ENCODE data around the gene PEAR1.
A peak's percentile ranks its signal among the peaks of the same experiment; 100 is the strongest.

DNA sequence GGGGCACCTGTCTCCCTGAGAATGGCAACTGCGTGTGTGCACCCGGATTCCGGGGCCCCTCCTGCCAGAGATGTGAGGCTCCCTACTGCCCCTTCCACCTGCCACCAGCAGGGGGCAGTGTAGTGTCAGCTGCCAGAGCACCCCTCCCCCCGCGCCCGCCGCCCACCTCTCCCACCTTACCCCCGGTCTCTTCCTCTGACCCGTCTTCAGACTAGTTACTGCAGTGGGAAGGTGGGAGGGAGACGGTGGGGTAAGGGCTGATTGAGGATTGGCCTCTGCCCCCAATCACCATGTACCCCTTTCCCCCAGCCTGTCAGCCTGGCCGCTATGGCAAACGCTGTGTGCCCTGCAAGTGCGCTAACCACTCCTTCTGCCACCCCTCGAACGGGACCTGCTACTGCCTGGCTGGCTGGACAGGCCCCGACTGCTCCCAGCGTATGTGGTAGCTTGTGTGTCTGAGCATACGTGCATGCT lies 16.8 kb downstream of the PEAR1 start:
- TF ChIP-seq, protein P1, sequence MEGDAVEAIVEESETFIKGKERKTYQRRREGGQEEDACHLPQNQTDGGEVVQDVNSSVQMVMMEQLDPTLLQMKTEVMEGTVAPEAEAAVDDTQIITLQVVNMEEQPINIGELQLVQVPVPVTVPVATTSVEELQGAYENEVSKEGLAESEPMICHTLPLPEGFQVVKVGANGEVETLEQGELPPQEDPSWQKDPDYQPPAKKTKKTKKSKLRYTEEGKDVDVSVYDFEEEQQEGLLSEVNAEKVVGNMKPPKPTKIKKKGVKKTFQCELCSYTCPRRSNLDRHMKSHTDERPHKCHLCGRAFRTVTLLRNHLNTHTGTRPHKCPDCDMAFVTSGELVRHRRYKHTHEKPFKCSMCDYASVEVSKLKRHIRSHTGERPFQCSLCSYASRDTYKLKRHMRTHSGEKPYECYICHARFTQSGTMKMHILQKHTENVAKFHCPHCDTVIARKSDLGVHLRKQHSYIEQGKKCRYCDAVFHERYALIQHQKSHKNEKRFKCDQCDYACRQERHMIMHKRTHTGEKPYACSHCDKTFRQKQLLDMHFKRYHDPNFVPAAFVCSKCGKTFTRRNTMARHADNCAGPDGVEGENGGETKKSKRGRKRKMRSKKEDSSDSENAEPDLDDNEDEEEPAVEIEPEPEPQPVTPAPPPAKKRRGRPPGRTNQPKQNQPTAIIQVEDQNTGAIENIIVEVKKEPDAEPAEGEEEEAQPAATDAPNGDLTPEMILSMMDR (conservative IDR thresholded peaks at IDR 0.05 in 1 of 2, IDR thresholded peaks at IDR 0.05 in 1 of 2; ENCODE audit: extremely low read depth in 1 of 2, insufficient read depth in 1 of 2, low read depth in 1 of 2, low read length in 2 of 2), result peak; percentile 50 to 83
- TF ChIP-seq EZH2 (IDR thresholded peaks at IDR 0.05; ENCODE audit: borderline replicate concordance, low read length), result peak; percentile 30

Measured in mammary epithelial cell (primary cell).